Activated effector memory CD4-positive, alpha-beta T cell treated with Interleukin-2 at 50 U/mL for 16 hours (primary cell): Measurements from ENCODE around the gene NPDC1.

Experiments
- DNase-seq: peaks from one replicate; pipeline ENCODE4 v3.0.0-alpha.2; 2020

Gene NPDC1

GRCh38 chr9:137023157-137023556 lies 22.8 kb downstream of the NPDC1 start:
- DNase-seq: no peak

GRCh38 chr9:137022662-137023008 lies 23.3 kb downstream of the NPDC1 start:
- no peak for DNase-seq

GRCh38 chr9:137021979-137022661 lies 23.9 kb downstream of the NPDC1 start:
- peak; percentile 56 for DNase-seq

- DNase-seq: no peak
Measured at GRCh38 chr9:137021568-137021978, 24.4 kb downstream of the NPDC1 start.

DNA sequence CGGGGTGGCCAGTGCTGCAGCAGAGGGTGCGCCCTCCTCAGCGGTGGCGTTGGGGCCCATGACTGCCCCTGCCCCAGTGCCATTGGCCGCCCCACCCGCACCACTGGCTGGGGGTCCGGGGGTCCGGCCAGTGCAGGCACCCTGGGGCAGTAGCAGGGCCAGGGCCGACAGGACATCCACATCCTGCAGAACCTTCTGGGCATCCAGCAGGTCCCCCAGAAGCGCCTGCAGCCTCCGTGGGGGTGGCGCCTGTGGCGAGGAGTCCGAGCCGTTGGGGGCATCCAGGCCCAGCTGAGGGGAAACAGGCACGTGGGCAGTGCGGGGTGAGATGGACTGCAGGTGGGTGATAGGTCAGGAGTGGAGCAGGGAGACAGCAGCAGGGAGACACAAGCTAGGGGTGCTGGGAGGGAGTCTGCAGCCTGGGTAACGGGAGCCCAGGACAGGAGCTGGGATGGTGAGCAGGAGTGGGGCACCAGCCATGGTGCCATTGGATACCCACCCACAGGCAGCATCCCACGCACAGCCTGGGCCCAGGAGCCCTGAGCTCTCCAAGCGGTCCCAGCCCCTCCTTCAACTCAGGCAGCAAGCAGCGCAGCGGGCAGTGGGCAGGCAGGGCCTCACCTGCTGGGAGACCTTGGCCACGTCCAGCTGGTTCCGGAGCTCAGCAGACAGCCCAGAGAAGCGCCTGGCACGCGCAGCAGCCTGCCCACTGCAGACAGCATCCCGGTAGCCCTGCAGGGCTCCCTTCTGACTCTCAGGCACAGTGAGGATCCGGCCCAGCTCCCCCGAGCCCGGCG lies 25.0 kb downstream of the NPDC1 start:
- no peak for DNase-seq

- no peak for DNase-seq
Measured at GRCh38 chr9:137019891-137020683, 25.9 kb downstream of the NPDC1 start.

- DNase-seq: no peak
Measured at GRCh38 chr9:137018761-137019559, 27.0 kb downstream of the NPDC1 start.

- no peak for DNase-seq
Measured at GRCh38 chr9:137017791-137018497, 28.0 kb downstream of the NPDC1 start.

GRCh38 chr9:137017071-137017470 lies 28.9 kb downstream of the NPDC1 start:
- DNase-seq: no peak

GRCh38 chr9:137016436-137016835 lies 29.5 kb downstream of the NPDC1 start:
- no peak for DNase-seq

GRCh38 chr9:137015976-137016375 lies 30.0 kb downstream of the NPDC1 start:
- DNase-seq: no peak

GRCh38 chr9:137015540-137015930 lies 30.4 kb downstream of the NPDC1 start:
- DNase-seq: no peak

GRCh38 chr9:137014776-137015539 lies 31.0 kb downstream of the NPDC1 start:
- no peak for DNase-seq

GRCh38 chr9:137014166-137014565 lies 31.8 kb downstream of the NPDC1 start:
- DNase-seq: no peak

DNA sequence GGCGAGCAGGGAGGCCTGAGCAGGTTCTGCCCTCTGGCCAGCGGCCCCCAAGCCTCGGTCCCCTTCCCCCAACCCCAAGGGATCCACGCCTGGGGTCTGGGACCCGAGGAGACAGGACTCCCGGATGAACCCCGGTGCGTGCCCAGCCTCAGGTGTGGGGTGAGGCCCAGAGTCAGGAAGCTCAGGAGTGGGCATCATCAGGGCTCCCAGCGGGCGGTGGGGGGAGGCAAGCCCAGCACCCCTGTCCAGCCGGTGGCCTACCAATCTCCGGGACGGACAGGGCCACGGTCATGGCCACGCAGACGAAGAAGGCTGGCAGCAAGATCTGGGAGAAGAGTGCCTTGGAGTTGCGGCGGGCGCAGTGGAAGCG lies 32.4 kb downstream of the NPDC1 start:
- DNase-seq: no peak

- DNase-seq: no peak
Measured at GRCh38 chr9:137012694-137013570, 33.0 kb downstream of the NPDC1 start.

DNA sequence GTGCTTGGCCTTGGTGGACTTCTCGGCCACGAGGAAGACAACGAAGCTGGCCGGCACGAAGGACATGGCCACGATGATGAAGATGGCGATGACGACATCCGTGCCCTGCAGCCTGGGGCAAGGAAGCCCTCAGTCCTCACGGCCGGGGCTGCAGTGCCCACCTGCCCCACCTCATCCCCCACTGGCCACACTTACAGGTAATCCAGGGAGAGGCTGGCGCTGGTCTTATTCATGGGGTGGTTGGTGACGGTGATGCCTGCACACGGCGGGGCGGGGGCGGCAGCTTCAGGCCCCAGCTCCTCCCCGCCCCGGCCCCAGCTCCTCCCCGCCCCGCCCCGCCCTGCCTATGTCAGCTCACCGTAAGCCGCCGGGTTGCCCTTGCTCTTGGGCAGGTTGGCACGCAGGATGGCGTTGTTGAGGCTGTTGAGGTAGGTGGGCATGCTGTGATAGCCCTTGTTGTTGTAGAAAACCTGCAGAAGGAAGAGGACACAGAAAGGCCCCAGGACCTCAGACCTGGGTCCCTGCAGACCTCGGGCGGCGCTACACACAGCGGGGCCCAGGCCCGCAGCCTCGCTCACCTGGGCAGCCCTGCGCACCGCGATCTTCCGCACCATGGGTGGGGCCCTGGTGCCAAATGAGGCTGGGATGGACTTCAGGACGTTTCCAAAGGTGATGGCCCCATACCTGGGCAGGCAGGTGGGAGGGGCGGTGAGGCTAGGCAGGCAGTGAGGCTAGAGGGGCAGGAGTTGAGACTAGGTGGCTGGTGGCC lies 33.9 kb downstream of the NPDC1 start:
- DNase-seq: no peak

DNA sequence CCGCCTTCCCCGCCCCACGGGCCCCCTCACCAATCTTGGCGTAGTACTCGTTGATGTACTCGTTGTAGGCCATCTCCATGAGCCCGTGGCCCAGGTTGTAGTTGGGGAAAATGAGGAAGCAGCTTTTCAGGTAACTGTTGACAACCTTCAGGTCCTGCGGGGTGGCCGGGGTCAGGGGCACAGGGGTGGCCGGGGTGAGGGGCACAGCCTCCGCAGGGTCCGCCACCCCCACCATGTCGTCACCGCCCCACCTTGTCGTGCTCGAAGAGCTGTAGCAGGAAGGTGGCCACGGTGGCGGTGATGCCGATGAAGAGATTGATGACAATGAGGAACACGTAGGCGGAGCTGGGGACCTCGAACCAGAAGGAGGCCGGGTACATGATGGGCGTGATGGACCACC lies 34.8 kb downstream of the NPDC1 start:
- no peak for DNase-seq

- DNase-seq: no peak
Measured at GRCh38 chr9:137009938-137010732, 35.8 kb downstream of the NPDC1 start.
